GM19193 (cell line): ENCODE data around the gene COL9A3.

Source experiments
- POLR2A ChIP-seq: IDR thresholded peaks from 4 replicates; pipeline ENCODE4 v1.6.1; 2011; ENCODE audit not compliant: insufficient read depth, insufficient read length; ENCODE audit errors: extremely low read depth

Gene COL9A3

GRCh38 chr20:62838128-62838891 is 21.5 kb downstream of the COL9A3 start:
- no peak for TF ChIP-seq POLR2A

- TF ChIP-seq POLR2A = no peak
These were observed 22.4 kb downstream of the COL9A3 start for GRCh38 chr20:62839261-62839660.

DNA sequence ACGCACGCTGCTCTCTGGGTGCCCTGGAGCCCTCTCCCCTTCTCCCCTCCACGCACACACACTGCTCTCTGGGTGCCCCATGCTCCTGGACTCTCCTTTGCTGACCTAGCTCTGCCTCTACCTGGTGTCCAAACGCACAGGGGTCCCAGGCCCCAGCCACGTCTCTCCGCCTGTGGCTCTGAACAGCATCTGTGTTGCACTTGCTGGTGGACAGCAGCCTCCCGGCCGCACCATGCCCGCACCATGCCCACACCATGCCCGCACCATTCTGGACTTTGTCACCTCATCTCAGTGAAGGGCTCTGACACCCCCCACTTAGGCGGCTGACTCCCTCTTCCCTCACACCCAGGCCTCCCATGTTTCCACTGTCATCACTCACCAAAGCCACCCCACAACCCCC is 23.0 kb downstream of the COL9A3 start:
- TF ChIP-seq POLR2A = no peak

DNA sequence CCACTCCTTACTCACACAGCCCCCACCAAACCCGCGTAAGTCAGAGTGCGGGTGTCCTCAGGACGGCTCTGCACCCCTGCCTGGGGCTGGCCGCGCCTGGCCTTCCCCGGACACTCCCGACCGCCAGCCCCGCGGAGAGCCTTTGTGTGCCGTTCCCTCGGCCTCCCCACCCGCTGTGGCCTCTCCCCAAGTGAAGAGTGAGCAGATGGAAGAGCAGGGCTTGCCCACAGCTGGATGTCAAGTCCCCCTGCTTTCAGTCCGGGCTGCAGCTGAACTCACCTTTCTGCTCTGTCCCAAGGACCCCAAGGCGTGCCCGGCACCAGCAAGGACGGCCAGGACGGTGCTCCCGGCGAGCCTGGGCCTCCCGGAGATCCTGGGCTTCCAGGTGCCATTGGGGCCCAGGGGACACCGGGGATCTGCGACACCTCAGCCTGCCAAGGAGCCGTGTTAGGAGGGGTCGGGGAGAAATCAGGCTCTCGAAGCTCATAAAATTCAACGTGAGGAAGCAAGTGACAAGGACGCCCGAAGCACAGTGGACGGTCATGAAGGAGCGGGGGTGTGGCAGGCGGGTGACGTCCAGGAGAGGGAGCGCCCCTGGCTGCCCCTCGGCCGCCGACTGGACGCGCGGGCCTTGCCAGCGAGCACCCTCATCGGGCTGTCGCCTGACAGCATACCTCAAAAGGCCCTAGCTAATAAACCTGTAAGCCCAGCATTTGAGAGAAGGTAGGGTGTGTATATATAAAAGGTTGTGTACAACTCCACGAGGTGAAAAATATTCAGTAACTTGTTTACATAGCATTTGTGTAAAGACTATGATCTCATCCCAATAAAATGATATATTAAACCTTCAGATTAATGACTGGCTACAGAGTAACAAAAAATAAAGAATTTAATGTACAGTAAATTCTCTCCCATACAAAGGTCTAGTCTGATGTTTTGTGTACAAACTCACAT is 23.7 kb downstream of the COL9A3 start:
- no peak for TF ChIP-seq POLR2A

GRCh38 chr20:62841705-62842212 is 24.9 kb downstream of the COL9A3 start:
- TF ChIP-seq POLR2A = no peak

DNA sequence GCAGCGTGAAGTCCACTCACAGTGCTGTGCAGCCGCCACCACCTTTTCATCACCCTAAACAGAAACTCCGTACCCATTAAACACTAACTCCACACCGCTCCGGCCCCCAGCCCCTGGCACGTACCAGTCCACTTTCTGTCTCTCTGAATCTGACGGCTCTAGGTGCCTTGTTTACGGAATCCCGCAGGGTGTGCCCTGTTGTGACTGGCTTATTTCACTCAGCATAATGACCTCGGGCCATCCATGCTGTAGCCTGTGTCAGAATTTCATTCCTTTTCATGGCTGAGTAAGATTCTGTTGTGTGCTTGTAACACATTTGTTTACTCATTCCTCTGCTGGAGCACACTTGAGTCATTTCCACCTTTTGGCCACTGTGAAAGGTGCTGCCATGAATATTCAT is 26.8 kb downstream of the COL9A3 start:
- no peak for TF ChIP-seq POLR2A

DNA sequence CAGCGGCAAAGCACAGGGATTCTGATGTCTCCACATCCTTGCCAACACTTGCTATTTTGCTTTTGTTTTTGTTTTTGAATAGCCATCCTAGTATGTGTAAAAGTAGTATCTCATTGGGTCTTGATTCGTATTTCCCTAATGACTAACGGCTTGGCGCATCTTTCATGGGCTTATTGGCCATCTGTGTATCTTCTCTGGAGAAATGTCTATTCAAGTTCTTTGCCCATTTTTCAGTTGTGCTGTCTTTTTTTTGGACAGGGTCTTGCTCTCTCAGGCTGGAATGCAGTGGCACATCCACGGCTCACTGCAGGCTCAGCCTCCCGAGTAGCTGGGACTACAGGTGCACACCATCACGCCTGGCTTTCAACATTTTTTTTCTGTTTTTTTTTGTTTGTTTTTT is 27.3 kb downstream of the COL9A3 start:
- TF ChIP-seq POLR2A = no peak

DNA sequence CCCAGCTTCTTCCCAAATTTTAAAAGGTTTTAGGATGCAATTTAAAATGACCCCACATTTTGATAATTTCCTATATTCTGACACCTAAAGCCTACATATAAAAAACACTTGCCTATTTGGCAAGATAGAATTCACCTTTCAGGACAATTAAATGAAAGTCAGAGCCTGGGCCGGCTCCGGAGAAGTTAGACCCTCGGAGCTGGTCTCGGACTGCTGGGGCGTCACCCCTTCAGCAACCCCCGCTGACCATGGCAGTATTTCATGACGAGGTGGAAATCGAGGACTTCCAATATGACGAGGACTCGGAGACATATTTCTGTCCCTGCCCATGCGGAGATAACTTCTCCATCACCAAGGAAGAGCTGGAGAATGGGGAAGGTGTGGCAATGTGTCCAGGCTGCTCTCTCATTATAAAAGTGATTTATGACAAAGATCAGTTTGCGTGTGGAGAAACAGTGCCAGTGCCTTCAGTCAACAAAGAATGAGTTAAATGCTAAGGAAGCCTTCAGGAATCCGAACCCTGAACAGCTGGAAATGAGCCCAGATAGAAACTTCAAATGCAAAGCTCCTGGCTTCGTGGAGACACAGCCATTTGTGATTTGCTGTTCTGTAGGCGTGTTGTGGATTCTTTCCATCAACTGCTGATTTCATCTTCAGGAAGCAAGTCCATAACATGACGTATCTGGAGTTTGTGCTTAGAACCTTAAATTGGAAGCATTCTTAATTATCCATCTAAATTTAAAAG is 28.7 kb downstream of the COL9A3 start:
- TF ChIP-seq POLR2A = no peak

DNA sequence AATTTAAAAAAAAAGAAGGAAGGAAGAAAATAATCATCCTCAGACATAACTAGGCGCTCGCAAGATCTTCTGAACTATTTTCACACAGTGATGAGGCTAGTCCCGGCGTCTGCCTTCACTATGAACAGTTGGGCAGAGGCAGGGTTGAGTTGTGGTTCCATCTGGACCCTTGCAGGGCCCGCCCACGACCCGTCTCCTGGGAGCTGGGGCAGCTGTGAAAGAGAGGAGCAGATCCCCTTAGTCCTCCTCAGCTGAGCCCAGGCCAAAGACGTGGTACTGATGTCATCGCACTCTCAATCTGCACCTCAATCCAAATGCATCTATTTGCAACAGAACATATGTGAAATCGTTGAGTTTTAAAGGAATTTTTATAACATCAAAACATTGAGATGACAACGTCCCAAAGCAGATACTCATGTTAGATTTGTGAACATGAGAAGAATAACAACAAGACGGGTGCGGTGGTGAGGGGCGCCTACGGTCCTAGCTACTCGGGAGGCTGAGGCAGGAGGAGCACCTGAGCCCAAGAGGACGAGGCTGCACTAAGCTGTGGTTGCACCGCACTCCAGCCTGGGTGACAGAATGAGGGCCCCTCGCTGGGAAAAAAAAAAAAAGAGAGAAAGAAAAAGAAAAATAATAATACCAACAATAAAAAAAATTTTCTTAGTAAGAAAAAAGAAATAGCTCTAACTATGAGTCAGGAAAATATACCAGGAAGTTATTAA is 29.5 kb downstream of the COL9A3 start:
- no peak for TF ChIP-seq POLR2A

DNA sequence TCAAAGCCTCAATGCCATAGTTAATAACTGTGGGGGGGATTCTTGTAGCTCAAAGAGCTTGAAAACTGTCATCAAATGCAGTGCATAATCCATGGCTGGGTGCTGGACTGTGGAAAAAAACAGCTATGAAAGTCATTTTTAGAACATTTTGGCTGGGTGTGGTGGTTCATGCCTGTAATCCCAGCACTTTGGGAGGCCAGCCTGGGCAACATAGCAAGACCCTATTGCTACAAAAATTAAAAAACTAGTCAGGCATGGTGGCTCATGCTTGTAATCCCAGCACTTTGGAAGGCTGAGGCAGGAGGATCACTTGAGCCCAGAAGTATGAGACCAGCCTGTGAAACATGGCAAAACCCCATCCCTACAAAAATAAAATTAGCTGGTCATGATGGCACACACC is 32.6 kb downstream of the COL9A3 start:
- no peak for TF ChIP-seq POLR2A

DNA sequence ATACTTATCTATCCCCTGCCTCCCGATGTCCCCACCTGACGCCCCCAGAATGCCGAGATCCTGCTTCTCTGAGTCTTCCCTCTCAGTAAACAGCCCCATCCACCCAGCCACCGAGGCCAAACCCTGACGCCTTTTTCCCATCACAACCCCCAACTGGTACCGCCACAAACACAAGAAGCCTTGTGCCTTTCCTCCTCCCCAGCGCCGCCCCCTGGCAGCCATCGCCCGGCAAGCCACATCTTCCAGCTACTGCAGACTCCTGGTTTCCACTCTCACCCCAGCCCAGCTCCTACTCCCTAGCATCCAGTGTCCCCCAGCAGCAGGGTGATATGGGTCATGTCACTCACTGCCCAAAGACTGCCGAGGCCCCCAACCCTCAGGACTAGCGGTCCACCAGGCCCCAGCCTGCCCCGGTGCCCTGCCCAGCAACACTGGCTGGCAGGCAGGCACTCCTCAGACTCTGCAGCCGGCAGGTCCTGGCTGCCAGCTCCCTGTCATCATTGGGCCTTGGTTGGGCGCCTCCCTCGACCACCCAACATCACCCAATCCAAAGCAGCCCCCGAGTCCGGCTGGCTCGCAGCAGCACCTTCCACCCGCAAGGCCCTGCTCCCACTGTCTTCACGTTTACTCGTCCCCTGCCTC is 33.6 kb downstream of the COL9A3 start:
- TF ChIP-seq POLR2A = no peak

DNA sequence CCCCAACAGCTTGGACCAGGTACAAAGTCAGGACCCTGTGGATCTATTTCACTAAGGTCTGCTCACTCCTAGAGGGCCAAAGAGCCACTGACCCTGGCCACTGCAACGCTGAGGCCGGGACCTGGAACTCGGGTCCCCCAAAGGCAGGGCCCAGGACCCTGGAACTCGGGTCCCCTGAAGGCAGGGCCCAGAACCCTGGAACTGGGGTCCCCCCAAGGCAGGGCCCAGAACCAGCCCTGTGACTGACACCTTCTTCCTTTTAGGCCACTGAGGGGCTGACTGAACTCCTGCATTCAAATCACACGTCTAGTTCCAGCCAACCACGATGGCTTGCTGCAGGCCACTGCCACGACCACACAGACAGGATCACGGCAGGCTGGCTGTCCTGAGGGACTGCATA is 35.3 kb downstream of the COL9A3 start:
- no peak for TF ChIP-seq POLR2A

- no peak for TF ChIP-seq POLR2A
These were observed 36.0 kb downstream of the COL9A3 start for GRCh38 chr20:62852841-62853240.

- no peak for TF ChIP-seq POLR2A
These were observed 37.3 kb downstream of the COL9A3 start for GRCh38 chr20:62854121-62854520.
